WI38 (cell line): ENCODE data around the gene RNF5.

Source experiments
- H3K4me3 ChIP-seq: 2 replicates; pipeline ENCODE4 v1.5.1; 2011; ENCODE audit warnings: low read depth, mild to moderate bottlenecking, control low read depth, low read length
- TF ChIP-seq, protein P1 (sequence below): IDR thresholded peaks from 2 replicates; pipeline ENCODE4 v1.5.1; 2012; ENCODE audit warnings: low read depth, mild to moderate bottlenecking, control low read depth, low read length

The RNF5 gene

GRCh38 chr6:32148289-32149091 is 29.7 kb upstream of the RNF5 start:
- TF ChIP-seq, protein P1, sequence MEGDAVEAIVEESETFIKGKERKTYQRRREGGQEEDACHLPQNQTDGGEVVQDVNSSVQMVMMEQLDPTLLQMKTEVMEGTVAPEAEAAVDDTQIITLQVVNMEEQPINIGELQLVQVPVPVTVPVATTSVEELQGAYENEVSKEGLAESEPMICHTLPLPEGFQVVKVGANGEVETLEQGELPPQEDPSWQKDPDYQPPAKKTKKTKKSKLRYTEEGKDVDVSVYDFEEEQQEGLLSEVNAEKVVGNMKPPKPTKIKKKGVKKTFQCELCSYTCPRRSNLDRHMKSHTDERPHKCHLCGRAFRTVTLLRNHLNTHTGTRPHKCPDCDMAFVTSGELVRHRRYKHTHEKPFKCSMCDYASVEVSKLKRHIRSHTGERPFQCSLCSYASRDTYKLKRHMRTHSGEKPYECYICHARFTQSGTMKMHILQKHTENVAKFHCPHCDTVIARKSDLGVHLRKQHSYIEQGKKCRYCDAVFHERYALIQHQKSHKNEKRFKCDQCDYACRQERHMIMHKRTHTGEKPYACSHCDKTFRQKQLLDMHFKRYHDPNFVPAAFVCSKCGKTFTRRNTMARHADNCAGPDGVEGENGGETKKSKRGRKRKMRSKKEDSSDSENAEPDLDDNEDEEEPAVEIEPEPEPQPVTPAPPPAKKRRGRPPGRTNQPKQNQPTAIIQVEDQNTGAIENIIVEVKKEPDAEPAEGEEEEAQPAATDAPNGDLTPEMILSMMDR = no peak
- H3K4me3 ChIP-seq = no peak overlapping the region

DNA sequence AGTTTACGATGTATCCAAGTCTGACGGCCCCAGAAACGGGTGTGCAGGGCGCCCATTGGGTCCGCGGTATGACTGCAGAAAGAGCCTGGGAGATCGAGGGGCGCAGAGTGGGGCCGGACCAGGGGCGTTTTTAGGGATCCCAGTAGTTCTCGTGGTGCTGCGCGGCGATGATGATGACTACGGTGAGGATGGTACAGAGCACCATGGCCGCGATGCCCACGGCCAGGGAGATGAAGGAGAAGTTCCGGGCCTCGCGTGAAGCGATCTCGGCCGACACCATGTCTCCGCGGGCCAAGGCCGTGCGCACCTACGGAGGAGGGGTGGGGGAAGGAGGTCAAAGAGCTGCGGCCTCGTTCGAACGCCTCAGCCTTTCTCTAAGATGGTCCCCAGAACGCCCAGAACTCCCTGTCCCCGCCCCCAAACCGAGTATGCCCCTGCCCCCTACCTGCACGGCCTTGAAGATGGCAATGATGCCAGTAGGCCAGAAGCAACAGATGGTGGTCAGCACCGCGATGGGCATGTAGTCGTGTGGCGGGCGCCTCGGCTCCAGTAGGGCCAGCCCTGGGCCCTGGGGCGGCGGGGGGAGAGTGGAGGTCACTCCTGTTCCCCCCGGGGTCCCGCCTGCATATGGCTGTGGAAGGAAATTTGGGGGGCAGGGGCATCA is 29.0 kb upstream of the RNF5 start:
- TF ChIP-seq, protein P1 = no peak
- H3K4me3 ChIP-seq = no peak overlapping the region

DNA sequence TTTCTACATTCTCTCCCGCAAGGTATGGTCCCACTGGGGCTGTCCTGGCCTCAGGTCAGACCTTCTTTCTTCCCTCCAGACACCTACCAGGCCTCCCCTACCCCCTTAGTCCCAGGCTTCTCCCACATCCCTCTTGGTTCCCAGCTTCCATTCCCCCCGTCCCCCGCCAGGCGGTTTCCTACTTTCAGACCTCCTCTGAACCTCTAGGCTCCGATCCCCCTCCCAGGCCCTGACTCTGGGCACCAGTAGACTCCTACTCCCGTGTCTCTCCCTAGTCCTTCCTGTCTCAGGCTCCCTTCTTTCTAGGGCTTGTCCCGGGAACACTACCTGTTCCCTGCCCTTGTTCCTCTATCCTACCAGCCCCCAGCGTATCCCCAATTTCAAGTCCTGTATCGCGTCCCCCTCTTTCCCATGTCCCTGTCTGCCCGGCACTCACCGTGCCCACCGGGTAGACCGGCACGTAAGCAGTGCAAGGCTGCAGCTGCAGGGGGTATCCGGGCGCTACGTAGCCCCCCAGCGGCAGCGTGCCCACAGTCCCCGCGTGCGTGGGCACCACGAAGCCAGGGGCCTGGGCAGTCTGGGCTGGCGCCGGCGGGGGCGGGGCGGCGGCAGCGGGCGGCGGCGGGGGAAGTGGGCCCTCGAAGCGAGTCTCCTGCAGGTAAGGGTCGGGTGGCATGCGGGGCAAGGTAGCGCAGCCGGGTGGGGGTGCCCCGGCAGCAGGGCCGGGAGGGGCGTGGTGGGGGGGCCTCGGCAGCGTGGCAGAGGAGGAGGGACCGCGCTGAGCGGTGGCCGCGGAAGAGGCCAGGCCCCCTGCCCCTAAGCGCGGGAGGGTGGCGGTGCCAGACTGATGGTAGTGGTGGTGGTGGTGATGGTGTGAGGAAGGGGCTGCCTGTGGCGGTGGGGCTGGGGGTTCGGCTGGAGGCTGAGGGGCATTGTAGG is 28.0 kb upstream of the RNF5 start:
- TF ChIP-seq, protein P1 = no peak
- no peak overlapping the region for H3K4me3 ChIP-seq

- H3K4me3 ChIP-seq = peak overlapping the region; percentile 38
- TF ChIP-seq, protein P1 = no peak
These were observed 26.9 kb upstream of the RNF5 start for GRCh38 chr6:32151181-32151862.

DNA sequence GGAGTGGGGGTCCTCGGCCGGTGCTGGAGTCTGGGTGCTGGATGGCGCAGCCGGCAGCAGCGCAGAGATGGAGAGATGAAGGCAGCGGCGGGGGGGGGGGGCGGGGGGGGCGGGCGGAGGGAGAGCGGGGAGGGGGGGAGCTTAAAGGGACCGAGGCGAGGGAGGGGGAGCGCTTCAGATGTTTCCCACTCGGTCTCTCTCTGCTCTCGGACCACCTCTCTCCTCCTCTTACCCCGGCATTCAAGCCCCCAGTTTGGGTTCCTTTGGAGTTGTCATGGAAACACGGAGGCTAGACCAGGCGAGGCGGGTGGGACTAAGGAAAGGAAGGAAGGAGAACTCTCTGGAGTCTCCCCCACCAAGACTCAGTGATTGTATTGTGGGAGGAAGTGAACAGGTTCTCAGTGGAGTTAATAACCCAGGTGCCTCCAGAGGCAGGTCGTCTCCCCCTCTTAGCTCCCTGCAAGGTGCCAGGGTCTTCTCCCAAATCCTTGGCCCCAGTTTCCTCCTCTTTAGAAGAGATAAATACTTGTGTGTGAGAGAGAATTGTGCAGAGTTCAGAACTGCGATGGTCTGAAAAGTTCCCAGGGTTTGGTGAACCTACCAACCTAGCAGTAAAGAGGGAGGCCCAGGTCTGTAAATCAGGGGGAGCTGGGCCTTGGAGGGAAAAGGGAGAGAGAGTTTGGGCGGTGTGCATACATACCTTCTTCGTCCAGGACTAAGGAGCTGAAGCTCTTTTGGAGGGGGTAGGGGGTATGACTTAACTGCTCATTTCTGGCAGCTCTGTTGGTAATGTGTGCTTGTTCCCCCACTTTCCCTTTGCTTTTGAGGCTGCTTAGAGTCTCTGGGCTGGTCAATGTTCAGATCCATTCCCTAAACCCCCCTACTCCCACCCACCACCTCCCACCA is 26.1 kb upstream of the RNF5 start, which contains the start of gene PRRT1:
Gene PRRT1, minus strand, starts transcription at position 77 of the 906 bp plus-strand sequence. CDS start 112 bp downstream, outside the sequence.
- peak within 1 kb of the TSS; percentile 73 for H3K4me3 ChIP-seq
- TF ChIP-seq, protein P1 = no peak
